ENCODE measurements around the gene WEE1.
"Not testable (repeated sequence)": the region's sequence is repeated elsewhere in the genome, so short reads cannot be mapped to it uniquely, and the experiment has no call there.

Gene WEE1

GRCh38 chr11:9573052-9573774 lies at the start of gene WEE1:
Gene WEE1, plus strand, starts transcription at chr11:9573670. Its CDS starts 264 bp downstream, at chr11:9573934.
- peak; percentile 56 for DNase-seq

DNA sequence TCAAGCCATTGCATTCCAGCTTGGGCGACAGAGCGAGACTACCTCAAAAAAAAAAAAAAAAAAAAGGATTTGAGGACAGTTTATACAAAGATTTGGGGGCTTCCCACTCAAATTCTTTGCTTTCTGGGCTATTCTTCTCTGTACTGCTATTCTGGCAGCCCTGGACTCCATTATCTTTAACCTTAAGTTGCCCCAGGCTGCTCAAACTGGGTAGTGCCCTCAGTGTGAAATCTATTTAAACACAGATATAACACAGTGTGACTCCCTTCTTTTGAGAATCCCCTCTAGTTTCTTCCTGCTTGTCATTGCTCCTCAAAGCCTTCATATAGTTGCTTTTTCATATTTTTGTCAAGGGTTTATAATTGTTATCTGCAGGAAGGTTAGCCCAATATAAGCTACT lies 49.5 kb upstream of the WEE1 start:
- no peak for DNase-seq

GRCh38 chr11:9525116-9525515 lies 48.4 kb upstream of the WEE1 start:
- no peak for DNase-seq

- no peak for DNase-seq
Measured at GRCh38 chr11:9527481-9528135, 45.9 kb upstream of the WEE1 start.

DNA sequence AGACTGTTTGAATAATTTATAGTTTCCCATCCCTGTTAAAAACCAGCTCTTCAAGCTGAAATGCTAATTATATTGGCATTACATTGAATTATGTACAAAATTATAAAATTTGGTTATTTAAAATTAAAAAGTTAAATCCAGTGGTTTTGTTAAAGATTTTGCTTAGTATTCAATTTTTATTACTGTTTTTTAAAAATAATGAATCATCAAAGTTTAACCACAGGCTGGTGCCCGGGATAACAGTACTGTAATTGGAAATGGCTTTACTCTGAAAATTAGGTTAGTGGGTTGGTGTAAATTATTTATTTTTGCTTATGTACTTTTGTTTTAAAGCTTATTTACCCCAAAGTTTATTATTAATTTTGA lies 45.4 kb upstream of the WEE1 start:
- no peak for DNase-seq

GRCh38 chr11:9528573-9529333 lies 44.7 kb upstream of the WEE1 start:
- DNase-seq = no peak

DNA sequence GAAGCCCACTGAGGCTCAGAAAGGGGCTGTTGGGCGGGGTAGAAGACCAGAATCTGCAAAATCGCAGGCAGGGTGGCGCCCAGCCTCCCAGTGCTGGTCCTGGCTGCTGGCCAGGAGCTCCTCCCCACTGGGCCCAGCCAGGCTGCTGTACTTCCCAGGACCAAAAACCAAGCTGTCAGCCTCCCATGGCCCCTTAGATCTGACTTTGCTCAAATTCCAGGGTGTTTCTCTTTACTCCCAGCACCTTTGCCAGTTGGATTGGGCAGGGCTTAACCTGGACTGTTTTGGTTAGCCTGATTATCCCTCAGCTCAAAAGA lies 44.2 kb upstream of the WEE1 start:
- DNase-seq = no peak

- no peak for DNase-seq
Measured at GRCh38 chr11:9530020-9530621, 43.3 kb upstream of the WEE1 start.

DNA sequence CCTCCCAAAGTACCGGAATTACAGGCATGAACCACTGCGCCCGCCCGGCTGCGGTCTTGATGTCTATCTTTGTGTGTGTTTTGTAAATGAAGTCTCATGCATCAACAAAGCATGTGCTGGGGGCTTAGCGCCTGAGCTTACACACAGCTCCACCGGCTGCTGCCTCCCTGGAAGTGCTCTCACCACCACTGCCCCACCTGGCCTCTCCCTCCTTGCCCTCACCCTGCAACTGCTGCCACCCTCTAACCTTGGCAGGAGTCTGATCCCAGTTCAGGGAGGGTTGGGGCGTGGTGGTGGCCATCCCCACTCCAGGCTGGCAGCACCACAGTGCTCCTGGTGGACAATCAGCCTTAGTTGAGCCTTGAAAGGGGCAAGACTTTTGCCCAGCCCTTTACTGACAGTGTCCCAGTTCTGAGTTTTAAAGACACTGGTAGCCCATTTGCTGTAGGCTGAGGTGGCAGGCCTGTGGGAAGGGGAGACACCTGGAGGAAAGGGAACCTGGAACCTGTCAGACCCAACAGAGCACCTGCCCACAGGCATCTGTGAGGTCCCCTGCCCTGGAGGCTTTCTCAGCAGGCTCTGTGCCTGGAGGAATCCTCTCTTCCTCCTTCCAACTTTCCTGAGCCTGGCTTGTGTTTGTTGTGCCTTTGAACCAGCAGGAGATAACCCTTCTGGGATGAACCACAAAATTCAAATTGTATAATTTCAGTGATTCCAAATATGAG lies 42.4 kb upstream of the WEE1 start:
- no peak for DNase-seq

DNA sequence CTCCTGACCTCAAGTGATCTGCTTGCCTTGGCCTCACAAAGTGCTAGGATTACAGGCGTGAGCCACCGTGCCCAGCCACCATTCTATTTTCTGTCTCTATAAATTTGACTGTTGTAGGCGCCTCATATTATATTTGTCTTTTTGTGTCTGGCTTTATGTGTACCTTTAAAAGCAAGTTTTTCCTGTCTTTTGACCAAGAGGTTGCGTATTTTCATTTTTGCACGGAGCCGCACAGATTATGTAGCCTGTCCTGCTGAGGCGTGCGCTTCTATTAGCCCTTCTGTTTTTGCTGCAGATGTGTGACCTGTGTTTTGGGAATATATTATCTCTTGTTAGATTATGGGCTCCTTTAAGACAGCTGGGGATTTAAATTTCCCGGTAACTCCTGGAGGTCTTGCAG lies 40.4 kb upstream of the WEE1 start:
- DNase-seq = no peak

GRCh38 chr11:9533736-9534473 lies 39.6 kb upstream of the WEE1 start:
- DNase-seq = no peak

DNA sequence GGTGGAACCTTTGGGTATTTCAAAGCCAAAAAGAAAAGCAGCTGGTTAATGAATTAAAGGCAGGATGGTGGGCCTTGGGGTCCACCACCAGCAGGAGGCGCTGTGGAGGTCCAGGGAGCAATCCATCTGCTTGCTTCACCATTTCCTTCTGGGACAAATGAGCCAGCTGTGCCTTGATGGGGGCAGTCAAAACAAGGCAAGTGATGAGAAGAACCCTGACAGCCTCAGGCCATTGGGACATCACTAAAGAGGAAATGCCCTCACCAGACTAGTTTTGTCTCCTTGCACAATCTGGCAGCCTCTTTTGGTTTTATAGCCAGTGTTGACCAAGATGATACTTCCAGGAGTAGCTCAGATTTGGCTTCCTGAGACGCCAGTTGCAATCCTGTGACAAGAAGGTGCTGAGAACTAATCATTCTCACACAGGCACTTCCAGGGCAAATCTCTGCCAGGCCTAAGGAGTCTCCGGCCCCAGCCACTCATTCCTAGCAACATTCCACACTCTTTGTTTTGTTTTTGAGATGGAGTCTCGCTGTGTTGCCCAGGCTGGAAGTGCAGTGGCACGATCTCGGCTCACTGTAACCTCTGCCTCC lies 38.2 kb upstream of the WEE1 start:
- peak; percentile 48 for DNase-seq

DNA sequence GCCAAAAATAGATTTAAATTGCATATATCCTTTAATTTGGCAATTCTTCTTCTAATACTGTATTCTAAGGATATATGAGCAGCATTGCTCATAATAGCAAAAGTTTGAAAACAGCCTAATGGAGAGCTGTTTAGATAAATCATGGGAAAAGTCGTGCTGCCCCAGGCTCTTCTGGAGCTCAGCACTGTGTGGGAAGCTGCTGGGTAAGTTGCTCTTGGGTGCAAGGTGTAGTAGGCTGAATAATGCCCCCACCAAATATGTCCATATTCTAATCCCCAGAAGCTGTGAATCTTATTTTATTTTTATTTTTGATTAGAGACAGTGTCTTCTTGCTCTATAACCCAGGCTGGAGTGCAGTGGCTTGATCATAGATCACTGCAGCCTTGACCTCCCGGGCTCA lies 34.9 kb upstream of the WEE1 start:
- no peak for DNase-seq

DNA sequence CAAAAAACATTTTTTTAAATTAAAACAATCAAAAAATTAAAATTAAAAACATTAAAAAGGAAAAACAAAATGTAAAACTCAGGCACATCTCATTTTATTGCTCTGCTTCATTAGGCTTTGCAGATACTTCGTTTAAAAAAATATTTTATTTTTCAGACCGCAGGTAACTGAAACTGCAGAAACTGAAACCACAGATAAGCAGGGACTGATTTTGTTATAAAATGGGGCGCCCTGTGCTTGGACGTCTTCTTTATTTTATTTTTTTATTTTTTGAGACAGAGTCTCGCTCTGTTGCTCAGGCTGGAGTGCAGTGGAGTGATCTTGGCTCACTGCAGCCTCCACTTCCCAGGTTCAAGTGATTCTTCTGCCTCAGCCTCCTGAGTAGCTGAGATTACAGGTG lies 24.3 kb upstream of the WEE1 start:
- not testable (repeated sequence) for DNase-seq

- DNase-seq = no peak
Measured at GRCh38 chr11:9550191-9550628, 23.3 kb upstream of the WEE1 start.

- DNase-seq = no peak
Measured at GRCh38 chr11:9561279-9561982, 12.0 kb upstream of the WEE1 start.

- no peak for DNase-seq
Measured at GRCh38 chr11:9562716-9563115, 10.8 kb upstream of the WEE1 start.

DNA sequence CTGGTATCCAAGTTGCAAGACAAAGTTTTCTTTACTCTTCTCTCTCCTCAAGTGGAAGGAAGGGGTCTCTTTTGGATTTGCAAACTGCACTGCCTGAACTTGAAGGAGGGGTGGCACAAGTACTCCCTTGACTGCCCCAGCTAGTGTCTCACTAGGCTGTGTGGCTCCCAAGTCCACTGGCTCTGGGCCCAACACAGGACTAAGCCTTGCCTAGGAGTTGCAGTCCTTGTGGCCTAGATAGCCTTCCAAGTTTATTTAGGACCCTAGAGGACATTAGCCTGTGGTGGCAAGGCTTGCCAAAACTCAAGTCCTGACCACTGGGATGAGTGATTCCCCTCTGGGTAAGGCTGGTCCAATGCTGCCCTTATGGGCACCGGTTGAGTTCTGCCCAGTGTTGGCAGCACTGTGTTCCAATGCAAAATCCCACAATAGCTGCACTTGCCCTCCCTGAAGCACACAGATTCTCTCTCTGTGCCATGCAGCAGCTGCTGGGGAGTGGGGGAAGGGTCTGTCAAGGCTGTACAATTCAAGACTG lies 10.2 kb upstream of the WEE1 start:
- DNase-seq = no peak

- DNase-seq = peak; percentile 86
Measured at GRCh38 chr11:9565822-9566560, 7.5 kb upstream of the WEE1 start.

- DNase-seq = no peak
Measured at GRCh38 chr11:9566561-9567063, 6.9 kb upstream of the WEE1 start.

All from SIG-M5 (cell line).